HG03103 (cell line): ENCODE results near the gene ANKRD34A.

Source experiments
- ATAC-seq: cut with Tn5 transposase; IDR thresholded peaks from one replicate; pipeline ENCODE4 v1.9.1; 2021; ENCODE audit warnings: low read depth; ENCODE audit not compliant: unreplicated experiment

The ANKRD34A gene

DNA sequence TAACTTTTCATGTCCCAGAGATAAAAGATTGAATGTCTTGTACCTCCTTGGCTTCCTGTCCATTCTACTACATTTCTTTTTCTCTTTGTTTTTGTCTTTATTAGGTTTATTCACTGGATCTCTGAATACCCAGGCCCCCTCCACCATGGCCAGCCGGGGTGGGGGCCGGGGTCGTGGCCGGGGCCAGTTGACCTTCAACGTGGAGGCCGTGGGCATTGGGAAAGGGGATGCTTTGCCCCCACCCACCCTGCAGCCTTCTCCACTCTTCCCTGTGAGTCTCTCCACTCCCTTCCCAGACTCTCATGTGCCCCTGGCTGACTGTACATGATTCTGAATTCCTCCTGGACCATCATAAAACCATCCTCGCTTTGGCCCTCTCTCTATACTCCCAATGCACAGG lies 10.3 kb upstream of the ANKRD34A start:
- no peak for ATAC-seq

GRCh38 chr1:145972580-145972979 lies 8.2 kb upstream of the ANKRD34A start:
- no peak for ATAC-seq

GRCh38 chr1:145967288-145967687 lies 2.9 kb upstream of the ANKRD34A start:
- no peak for ATAC-seq

- ATAC-seq = no peak
Measured at GRCh38 chr1:145965119-145965744, 857 bp upstream of the ANKRD34A start.

GRCh38 chr1:145963265-145964019 lies 933 bp downstream of the ANKRD34A start:
- no peak for ATAC-seq

GRCh38 chr1:145962157-145963102 lies 1.9 kb downstream of the ANKRD34A start:
- ATAC-seq = no peak

DNA sequence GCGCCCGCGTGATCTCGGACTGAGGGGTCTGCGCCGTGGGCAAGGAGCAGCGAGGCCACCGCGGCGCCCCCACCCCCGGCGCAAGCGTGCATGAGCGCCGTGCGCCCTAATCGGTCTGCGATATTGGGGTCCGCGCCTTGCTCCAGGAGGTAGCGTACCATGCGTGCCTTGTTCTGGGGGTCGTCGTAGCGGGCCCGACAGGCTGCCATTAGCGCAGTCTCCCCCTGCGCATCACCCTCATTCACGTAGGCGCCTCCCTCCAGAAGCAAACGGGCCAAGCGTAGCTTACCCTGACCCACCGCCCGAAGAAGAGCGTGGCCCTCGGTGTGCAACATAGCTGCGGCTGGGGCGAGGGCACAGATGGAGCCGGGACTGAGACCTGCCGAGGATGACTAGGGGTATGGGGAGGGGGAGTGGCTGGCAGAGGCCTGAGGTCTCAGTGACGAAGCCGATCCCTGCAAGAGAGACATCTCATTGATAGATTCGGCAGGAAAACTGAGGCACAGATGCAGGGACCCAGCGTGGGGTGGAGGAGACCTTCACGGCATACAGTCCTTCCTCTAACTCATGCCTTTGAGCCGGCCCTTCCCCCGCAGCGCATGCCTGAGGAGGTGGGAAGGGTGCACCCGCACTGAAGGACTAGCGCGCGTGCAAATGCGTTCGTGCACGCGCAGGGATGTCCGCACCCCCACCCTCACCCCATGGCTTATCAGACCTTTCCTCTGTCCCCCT lies 2.8 kb downstream of the ANKRD34A start:
- no peak for ATAC-seq

GRCh38 chr1:145961109-145961424 lies 3.3 kb downstream of the ANKRD34A start:
- no peak for ATAC-seq

DNA sequence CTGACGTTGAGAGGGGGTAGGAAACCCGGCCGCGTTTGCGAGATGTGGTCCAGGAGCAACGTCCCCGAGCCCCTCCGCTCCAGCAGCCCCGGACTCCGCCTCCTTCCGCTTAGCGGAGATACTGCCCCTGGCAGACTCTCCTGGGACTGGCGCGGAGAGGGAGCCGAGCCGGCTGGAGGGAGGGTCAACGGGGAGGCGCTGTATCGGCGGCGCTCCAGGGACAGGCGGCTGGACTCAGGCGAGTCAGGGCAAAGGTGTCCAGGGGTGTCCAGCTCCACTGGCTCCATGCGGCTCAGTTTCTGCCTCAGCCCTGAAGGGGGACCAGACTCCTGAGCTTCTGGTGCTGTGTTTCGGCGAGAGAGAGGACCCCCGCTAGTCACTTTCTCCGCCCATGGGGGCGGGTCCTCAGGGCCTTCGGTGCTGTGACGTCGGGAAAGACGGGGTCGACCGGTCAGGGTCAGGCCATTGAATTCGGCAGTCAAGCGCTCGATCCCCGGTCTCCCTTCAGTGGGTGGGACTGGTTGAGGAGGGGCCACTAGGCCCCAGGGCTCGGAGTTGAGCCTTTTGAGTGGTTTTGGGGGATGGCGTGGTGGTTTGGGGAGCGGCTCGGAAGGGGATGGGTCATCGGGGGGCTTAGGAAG lies 3.8 kb downstream of the ANKRD34A start:
- ATAC-seq = no peak

GRCh38 chr1:145959957-145960467 lies 4.4 kb downstream of the ANKRD34A start:
- no peak for ATAC-seq

GRCh38 chr1:145959333-145959732 lies 5.0 kb downstream of the ANKRD34A start:
- no peak for ATAC-seq

DNA sequence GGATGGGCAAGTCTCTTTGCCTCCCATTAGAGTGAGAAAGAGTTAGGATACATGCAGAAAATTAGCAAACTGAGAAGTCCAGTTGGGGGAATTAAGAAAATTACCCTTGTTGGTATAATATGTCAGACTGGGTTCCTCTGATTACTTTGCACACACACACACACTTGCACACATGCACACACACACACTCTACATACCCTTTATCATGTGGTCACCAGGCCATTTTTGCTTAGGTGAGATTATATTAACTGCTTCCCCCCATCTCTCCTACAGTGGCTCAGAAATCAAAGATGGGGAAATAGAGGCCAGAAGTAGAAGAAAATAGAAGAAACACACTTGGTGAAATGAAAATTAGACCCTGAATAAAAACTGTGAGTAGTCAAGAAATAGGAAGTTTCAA lies 5.6 kb downstream of the ANKRD34A start:
- ATAC-seq = no peak

GRCh38 chr1:145957443-145958319 lies 6.7 kb downstream of the ANKRD34A start, which contains the start of gene LIX1L:
LIX1L (minus strand) TSS chr1:145958017; CDS start chr1:145957927, 90 bp downstream.
- peak; percentile 75 for ATAC-seq

DNA sequence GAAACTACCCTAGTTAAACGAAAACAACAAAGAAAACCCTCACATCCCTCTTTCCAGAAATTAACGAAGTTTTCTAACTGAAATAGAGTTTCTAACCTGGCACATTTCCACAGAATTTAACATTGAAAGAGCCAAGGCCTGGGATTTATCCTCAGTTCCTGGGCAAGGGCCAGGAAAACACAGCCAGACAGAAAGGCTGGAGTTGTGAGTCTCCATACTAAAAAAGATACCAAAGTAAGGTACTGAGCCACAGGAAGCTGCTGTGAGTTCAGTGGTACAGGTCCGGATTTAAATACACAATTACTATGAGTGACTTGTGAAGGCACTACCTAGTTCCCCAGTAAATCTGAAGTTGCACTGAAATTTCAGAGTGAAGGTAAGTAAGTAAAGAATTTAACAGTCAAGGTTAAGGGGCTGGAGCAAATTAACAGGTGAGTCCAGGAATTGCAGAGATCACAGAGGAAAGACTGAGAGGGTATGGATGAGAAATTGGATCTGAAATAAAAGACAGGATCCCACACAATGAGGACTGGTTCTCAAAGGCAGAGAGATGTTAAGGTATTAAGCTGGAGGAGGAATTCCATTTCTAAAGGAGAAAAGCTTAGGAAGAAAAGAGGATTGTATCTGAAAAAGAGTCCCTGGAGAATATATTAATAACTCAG lies 7.5 kb downstream of the ANKRD34A start:
- no peak for ATAC-seq

DNA sequence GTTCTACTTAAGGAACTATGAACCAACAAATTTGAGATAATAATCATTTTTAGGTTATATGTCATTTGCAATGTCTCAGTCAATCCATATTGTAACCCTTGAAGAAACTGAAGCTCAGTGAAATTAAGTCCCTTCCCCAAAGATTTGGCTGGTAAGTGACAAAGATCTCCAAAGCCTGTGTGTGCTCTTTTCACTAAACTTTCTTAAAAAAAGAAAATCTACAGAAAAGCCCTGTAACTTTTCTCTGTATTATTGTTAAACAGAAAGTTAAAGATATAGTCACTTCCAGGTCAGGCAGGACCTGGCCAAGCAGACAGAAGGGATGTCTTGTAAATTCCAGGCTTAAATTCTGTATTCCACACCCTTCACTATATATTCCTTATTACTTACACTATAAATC lies 8.0 kb downstream of the ANKRD34A start:
- ATAC-seq = no peak

- ATAC-seq = no peak
Measured at GRCh38 chr1:145955436-145955835, 8.9 kb downstream of the ANKRD34A start.

DNA sequence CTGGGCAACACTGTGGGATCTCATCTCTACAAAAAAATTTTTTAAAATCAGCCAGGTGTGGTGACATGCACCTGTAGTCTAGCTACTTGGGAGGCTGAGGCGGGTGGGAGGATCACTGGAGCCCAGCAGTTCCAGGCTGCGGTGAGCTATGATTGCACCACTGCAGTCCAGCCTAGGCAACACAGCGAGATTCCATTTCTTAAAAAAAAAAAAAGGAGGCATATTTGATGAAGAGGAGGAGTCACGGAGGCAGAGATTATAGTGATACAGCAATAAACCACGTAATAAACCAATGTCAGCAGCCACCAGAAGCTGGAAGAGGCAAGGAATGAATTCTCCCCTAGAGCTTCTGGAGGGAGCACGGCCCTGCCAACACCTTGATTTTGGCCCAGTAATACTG lies 10.5 kb downstream of the ANKRD34A start:
- no peak for ATAC-seq

- ATAC-seq = no peak
Measured at GRCh38 chr1:145952903-145953302, 11.5 kb downstream of the ANKRD34A start.
